HG03571 (cell line): ENCODE results near the gene PDK1.

ENCODE experiments used
- ATAC-seq: cut with Tn5 transposase; IDR thresholded peaks from one replicate; pipeline ENCODE4 v1.9.1; 2021; ENCODE audit not compliant: unreplicated experiment

PDK1 gene

DNA sequence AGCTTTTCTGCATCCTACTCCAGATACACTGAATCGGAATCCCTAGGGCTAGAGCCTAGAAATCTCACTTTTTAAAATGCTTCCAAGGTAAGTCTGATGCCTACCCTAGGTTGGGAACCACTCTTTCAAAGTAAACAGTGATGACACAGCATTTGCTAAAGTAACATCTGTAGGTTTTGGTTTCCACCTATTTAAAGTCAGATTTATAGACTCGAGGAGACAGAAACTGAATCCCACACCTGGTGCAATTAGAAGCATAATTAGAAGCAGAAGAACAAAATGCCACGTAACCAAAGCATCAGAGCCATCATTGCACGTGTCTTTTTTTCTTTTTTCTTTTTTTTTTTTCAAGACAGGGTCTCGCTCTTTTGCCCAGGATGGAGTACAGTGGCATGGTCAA is 40.9 kb downstream of the PDK1 start:
- no peak for ATAC-seq

DNA sequence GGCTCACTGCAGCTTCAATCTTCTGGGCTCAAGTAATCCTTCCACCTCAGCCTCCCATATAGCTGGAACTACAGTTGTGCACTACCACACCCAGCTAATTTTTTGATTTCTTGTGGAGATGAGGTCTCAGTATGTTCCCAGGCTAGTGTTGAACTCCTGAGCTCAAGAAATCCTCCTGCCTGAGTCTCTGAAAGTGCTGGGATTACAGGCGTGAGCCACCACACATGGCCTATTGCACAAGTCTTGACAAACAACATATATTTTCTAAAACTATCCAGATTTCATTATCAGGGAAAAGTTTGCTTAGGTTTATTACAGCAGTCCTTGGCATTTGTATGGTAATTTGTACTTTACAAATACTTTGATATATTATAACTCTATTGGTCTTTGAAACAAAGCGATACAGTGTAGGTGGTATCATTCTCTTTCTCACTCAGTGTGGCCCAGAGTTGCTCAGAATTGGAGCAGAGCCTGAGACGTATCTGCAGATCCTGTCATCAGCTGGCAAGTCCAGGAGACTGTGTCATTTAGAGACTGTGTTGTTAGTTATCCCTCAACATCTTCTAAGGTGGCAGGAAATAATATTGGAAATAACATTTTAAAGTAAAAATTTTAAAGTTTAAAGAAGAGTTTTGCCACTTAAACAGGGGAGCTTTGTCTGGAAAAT is 41.4 kb downstream of the PDK1 start:
- ATAC-seq = no peak

DNA sequence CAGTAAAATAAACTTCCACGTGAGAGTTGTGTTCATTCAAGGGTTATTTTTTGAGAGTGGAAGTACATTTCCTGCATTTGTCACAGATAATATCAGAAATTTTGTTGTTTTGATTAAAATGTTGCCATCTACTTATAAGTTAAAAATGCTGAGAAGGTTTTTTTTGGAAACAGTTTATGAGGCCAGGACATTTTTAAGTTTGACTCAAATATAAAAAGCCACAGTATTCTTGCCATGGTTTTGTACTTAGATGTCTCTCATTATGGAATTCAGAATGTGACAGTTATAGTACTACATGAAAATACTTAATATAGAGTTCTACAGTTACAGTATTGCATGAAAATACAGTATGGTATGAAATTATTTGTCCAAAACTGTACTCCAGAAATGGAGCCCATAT is 44.1 kb downstream of the PDK1 start:
- ATAC-seq = no peak

DNA sequence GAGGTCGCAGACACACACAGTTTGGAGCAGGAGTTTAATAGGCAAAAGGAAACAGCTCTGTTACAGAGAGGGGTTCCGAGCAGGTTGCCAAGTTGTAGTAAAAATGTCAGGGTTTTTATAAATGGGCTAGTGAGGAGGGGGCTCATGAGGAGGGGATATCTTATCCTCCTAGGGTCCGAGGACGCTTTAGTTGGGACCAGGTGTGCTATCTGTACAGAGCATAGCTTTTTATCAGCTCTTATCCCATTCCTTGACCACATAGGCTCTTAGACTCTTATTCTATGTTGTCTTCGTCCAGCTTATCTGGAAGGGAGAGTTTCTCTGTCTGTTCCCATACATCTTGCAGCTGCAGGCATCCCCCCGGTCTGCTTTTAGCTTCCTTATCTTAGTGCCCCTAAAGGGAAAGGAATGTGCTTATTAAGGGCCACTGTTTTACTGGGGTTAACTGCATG is 44.7 kb downstream of the PDK1 start:
- no peak for ATAC-seq

DNA sequence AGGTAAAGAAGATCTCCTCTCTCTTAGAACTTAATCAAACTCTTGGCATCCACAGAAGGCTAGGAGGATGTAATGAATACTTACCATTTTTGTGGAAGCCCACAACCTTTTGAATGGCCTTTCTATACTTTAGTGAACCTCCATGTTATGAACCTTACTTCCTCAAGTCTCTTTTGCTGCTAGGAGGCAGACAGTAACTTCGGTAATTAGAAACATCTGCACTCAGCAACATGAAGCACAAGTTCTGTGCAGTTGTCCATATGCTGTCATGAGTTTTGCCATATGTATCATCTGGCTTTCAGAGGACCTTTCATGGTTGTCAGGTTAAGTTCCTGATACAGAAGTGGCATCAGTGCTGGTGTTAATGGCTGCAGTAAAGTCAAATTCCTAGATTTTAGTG is 50.4 kb downstream of the PDK1 start:
- ATAC-seq = no peak

DNA sequence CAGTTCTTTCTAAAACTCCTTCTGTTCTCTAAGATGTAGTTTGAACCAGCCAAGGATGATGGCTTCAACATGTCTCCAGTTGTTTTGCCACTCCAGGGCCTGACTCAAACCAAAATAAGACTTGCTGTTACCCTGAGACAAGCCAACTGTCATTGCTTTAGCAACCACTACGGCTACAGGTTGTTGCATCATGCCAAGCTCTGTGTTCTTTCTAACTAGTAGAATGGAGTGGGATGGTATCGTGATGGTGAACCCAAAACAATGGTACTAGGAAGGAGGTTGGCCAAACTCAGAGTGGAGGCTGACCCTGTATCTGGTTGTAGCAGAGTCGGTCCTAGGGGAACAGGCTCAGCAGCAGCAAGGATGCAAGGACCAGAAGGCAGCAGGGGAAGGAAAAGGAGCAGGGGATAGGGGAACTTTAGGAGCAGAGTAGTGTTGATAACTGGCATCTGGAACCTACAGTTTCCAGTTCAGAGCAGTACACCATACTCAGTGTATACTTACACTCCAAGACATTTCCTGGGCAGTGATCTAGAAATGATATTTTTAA is 51.6 kb downstream of the PDK1 start:
- ATAC-seq = no peak

DNA sequence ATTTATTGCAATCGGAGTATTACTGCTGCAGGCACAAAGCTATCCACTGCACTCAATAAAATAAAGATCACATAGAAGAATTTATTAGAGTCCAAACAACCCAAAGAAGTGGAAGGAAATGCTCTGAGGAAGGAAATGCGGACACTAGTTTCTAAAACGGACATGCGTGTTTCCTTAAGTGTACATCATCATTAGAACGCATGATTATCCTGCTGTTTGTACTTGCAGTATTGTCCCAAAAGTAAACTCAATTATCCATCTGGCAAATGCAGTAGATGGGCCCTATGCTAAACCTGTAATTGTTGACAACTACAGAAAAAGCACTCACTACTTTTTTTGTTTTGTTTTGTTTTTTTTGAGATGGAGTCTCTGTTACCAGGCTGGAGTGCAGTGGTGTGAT is 53.6 kb downstream of the PDK1 start:
- no peak for ATAC-seq

DNA sequence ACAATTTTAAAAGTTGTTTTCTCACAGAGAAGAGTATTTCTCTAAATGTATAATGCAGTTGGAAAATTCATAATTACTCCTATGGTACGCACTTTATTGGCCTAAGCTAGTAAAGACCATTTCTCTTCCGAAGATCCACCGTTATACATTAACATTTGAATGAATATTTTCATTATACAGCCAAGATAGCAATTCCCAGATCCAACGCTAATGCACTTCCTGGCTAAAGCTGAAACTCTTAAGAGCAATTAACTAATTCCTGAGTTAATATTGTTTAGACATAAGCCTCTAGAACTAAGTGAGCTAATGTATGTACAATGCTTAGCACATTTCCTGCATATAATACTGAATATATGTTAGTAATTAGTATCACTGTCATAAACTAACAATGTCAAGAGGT is 56.2 kb downstream of the PDK1 start:
- no peak for ATAC-seq

DNA sequence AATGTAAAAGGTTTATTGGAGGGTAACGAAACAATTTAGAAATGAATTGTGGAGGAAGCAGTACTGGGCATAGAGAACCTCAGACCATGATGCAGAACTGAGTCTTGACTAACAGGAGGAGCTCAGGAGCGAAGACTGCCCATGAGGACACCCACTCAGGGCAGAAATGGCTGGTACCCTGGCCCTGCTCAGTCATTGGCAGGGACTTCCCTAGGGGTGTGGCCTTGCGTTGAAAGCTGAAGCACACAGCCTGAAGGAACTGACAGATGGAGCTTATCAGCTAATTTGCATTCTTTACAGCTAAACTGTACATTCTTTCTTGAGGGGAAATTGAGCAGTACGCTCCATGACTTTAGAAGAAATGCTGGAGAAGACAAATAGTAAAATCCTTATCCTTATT is 57.1 kb downstream of the PDK1 start:
- no peak for ATAC-seq

DNA sequence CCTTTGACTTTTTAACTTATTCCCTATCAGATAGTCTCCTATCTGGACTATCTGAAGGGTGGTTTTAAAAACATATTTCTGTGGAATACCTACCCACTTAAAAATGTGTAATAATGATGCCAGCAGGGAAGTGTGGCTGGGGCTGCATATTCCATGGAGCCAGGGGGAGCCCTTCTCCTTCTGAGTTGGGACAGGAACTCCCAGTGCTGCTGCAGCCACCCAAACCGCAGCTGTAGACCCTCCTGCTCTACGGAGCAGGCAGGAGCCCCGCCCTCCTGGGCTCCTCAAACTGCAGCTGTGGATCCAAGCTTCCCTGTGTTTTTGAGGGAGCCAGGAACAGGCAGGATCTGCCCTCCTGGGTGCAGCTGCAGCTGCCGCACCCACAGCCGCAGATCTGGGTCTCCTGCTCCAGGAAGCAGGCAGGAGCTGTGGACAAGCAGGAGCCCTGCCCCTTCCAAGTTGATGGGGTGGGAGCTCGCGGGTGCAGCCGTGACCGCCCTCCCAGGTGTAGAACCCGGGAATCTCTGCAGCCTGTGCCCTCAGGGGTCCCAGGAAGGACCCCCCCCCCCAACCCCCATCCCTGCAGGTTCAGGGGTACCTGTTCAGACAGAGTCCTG is 57.8 kb downstream of the PDK1 start:
- ATAC-seq = no peak

DNA sequence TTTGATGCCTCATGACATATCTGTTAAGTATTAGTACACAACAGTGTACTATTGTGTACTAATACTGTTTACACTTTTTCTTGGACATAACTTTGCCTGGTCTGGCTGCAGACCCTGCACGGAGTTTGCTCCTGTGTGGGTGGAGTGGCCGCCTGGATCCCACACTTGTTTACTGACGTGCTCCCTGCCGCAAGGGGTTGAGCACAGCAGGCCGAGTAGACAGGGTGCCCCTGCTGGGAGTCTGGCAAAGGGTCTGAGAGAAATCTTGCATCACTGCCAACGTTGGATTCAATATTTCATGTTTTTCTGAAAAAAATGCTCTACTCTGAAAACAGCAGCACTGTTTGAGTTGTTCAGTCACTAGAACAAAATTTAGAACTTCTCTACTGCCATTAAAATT is 59.0 kb downstream of the PDK1 start:
- no peak for ATAC-seq

DNA sequence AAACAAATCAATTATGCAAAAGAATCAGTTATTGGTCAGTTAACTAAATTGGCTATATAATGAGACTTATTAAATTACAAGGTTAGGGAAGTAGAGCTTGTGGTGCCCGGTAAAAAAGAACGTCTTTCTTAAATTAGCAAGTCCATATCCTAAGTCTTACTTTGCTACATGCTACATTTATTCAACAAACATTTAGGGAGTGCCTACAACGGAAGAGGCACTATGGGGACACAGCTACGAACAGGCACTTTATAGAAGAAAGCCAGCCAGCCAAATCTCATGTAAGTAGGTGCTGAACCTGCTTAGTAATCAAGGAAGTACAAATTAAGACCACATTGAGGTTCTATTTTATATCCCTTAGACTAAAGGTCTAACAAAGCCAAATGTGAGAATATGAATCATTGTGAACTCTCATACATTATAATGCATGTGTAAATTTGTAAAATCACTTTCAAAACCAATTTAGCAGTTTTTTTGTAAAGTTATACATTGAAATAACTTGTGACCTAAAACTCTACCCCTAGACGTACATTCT is 59.9 kb downstream of the PDK1 start:
- ATAC-seq = no peak

DNA sequence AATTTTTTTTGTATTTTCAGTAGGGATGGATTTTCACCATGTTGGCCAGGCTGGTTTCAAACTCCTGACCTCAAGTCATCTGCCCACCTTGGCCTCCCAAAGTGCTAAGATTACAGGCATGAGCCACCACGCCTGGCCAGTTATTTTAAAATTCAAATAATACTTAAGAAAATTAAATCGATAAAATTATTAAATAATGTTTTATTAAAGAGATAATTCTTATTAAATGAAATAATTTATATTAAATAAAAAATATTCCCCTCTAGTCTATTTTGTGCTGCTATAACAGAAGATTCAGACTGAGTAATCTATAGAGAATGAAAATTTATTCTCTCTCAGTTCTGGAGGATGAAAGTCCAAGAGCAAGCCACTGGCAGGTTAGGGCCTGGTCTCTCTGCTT is 61.2 kb downstream of the PDK1 start:
- ATAC-seq = no peak

DNA sequence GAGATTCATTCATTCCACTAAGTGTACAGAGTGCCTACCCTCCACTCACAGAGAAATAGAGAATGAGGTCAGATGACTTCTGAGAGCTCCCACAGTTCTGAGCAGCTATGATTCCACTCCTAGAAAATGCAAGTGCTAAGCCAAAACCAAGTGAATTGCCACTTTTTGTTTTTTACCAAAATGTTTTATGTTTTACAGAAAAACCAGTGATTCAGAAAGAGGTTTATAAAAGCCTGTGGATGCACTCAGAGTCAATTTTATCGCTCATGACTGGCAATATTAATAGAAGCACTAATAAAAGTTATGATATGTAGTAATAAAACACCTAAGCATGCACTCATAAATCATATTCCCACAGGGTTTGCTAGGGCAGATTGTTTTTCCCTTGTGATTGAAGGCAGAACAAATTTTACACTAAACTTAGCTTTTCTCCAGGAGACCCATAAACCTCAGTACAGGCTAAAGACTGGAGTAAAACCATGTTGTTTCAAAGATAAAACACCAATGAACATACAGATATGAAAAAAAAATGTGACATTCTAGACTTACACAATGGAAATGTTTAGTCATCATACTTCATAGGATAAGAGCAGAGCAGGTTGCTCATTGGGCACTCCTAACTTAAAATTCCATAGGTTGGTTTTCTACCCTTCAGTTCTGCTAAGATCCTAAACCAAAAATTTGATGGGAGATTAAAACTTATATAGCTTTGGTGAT is 67.5 kb downstream of the PDK1 start:
- ATAC-seq = no peak

DNA sequence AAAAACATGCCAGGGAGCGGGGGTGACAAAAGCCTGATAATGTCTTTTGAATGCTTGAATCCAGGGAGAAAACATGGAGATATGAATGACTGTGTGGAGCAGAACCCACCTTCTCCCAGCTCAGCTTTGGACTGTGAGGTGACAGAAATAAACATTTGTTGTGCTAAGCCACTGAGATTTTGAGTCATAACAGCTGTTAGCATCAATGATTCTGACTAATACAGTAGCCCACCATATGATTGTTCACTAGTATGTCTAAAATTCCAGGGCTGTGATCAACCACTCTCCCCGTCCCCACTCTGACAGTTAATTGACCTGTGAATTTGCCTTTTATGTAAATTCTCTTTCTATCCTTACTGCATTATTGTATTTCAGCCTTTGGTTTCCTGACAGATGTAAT is 69.1 kb downstream of the PDK1 start:
- ATAC-seq = no peak

DNA sequence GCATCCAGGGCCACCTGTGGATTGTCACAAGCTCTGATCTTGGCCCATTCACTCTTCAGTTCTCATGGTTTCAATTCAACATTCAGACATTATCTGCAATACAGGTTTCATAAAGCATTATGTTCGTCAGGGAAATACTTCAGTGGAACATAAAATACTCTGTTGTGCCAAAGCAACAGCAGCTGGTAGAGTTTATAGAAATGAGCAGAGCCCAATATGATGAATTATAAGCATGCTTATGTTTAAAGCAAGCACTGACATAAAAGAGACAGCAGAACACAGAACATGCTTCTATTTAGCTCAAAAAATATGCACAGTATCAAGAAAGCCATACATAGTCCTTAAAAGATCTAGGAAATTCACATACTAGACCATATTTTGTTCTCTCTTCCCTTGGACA is 71.3 kb downstream of the PDK1 start:
- ATAC-seq = no peak

DNA sequence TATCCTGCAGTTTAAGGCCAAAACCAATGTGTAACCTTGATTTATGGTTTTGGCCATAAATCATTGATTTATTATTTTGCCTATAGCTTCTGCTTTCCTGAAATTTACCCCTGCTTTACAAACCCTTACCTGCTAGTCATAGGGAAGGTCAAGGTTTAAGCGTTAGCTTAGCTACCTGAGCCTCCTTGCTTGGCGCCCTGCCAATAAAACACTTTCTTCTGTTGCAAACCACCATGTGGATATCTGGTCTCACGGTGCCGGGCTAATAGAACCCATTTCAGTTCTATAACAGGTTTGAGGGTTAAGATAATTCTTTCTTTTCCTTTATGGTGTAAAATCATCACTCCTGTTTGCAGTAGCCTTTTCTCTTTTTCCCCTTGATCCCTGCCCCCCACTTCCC is 72.2 kb downstream of the PDK1 start:
- ATAC-seq = no peak

DNA sequence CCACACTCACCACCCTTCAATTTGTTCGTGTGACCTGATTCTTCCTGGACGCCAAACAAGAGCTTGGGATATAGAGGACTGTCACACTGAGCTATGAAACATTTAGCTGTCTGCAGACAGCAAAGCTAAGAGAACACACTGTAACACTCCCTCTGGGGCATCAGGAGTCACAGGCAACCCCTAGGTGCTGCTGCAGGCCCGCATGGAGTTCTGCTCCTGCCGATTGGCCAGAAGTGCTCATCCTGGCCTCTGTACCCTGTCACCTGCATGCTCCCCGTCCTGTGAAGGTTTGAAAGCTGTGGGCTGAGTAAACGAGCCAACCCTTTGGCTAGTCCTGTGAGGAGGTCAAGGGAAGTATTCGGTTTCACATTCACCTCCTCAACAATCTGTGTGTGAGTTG is 73.7 kb downstream of the PDK1 start:
- no peak for ATAC-seq

DNA sequence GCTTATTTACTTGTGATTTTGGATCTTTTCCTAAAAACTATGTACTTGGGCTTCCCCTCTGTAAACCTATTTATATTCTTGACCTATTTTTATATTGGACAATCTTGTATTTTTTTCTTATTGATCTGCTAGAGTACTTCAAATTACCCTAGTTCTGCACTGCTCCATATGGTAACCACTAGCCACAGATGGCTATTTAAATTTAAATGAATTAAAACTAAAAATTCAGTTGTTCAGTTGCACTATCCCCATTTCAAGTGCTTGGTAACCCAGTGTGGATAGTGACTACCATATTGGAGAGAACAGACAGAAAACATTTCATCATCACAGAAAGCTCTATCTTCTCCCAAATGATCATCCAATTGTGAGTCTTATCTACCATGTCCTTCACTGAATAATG is 74.3 kb downstream of the PDK1 start:
- no peak for ATAC-seq

DNA sequence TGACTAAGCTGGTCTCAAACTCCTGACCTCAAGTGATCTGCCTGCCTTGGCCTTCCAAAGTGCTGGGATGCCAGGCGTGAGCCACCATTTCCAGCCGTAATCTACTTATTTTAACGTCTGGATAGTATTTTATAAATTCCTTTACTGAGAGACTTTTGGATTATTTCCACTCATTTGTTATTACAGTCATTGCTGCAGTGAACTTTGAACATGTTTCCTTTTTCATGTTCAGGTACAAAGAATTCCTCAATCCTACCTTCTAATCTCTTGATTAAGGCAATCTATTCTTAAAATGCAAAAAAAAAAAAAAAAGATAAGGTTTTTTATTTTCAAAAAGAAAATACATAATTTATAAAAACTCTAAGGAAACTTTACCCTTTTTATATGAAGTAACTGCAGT is 78.6 kb downstream of the PDK1 start:
- no peak for ATAC-seq

DNA sequence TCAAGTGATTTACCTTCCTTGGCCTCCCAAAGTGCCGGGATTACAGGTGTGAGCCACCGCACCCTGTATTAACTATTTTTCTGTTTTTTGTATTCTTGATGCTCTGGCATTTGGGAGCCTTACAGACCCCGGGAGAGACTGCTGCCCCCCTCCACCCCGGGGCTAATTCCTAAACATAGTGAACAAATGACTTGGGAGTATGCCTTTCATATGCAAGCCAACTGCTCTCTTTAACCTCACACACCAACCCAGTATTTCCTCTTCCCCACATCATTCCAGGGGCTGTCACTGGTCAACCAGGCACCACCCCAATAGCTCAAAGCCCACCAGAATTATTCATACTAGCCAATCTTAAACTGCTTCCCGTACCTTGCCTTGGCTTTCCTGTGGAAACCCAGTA is 79.7 kb downstream of the PDK1 start:
- no peak for ATAC-seq

DNA sequence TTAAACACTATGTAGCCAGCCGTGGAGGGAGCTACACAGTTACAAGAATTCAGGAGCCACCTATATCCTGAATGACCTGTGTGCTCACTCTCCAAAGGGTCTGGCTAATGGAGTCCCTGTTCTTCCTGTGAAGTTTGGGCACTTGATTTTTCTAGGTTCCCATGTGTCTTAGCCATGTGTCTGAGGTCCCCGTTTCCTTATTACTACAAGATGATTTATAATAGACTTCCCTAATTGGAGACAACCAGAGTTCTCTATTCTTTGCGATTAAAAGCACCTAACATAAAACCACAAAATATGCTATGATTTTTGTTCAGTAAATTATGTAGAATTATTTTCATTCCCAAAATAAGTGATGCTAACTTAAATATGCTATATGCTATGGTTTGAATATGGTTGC is 83.4 kb downstream of the PDK1 start:
- ATAC-seq = no peak
